ENCODE results near the gene PEX7. TPM values are rescaled to one million over a fixed set of nuclear protein-coding genes. Genes with fewer than 3 reads are reported as not detected.
"Not testable (repeated sequence)": the region's sequence is repeated elsewhere in the genome, so short reads cannot be mapped to it uniquely, and the experiment has no call there.

Gene PEX7
- total RNA-seq, 2 donors from 2014 or later: 3.4 to 5.7 TPM

- H3K4me1 Mint-ChIP-seq: no peaks in the 10 kb centered on the region
- H3K4me3 Mint-ChIP-seq: no peak overlapping the region
- no peaks in the 10 kb centered on the region for H3K36me3 Mint-ChIP-seq (ENCODE audit: low read depth)
- no peak overlapping the region for H3K27ac Mint-ChIP-seq
- no peak for ATAC-seq (replicated peaks)
- H3K9me3 Mint-ChIP-seq: no peaks in the 10 kb centered on the region
- peaks cover 13% of the 10 kb centered on the region for H3K27me3 Mint-ChIP-seq
Observed at GRCh38 chr6:136955123-136955522, 132.7 kb downstream of the PEX7 start.

GRCh38 chr6:136956590-136957544 lies 134.5 kb downstream of the PEX7 start:
- no peaks in the 10 kb centered on the region for H3K4me1 Mint-ChIP-seq
- H3K4me3 Mint-ChIP-seq: no peak overlapping the region
- H3K36me3 Mint-ChIP-seq (ENCODE audit: low read depth): no peaks in the 10 kb centered on the region
- no peak for ATAC-seq (replicated peaks)
- no peak overlapping the region for H3K27ac Mint-ChIP-seq
- no peaks in the 10 kb centered on the region for H3K9me3 Mint-ChIP-seq
- H3K27me3 Mint-ChIP-seq: peaks cover 16% of the 10 kb centered on the region

- peaks cover 18% of the 10 kb centered on the region for H3K27me3 Mint-ChIP-seq
- H3K4me3 Mint-ChIP-seq: no peak overlapping the region
- H3K4me1 Mint-ChIP-seq: no peaks in the 10 kb centered on the region
- H3K36me3 Mint-ChIP-seq (ENCODE audit: low read depth): no peaks in the 10 kb centered on the region
- H3K27ac Mint-ChIP-seq: no peak overlapping the region
- no peaks in the 10 kb centered on the region for H3K9me3 Mint-ChIP-seq
- ATAC-seq (replicated peaks): no peak
Observed at GRCh38 chr6:136958168-136958567, 135.8 kb downstream of the PEX7 start.

GRCh38 chr6:136959471-136959891 lies 137.1 kb downstream of the PEX7 start:
- H3K9me3 Mint-ChIP-seq: no peaks in the 10 kb centered on the region
- ATAC-seq (replicated peaks): no peak
- no peak overlapping the region for H3K27ac Mint-ChIP-seq
- H3K4me1 Mint-ChIP-seq: no peaks in the 10 kb centered on the region
- no peak overlapping the region for H3K4me3 Mint-ChIP-seq
- H3K36me3 Mint-ChIP-seq (ENCODE audit: low read depth): no peaks in the 10 kb centered on the region
- peaks cover 18% of the 10 kb centered on the region for H3K27me3 Mint-ChIP-seq

- not testable (repeated sequence) for H3K36me3 Mint-ChIP-seq (ENCODE audit: low read depth); ATAC-seq (replicated peaks); H3K27ac Mint-ChIP-seq; H3K4me1 Mint-ChIP-seq; H3K4me3 Mint-ChIP-seq; H3K9me3 Mint-ChIP-seq
- H3K27me3 Mint-ChIP-seq: peaks cover 17% of the 10 kb centered on the region
Observed at GRCh38 chr6:136959935-136960334, 137.5 kb downstream of the PEX7 start.

- Mint-ChIP-seq H3K27me3 (peaks cover 13% of the 10 kb centered on the region), H3K4me1 (no peaks in the 10 kb centered on the region), H3K9me3 (no peaks in the 10 kb centered on the region), H3K4me3 (no peak overlapping the region), H3K36me3 (ENCODE audit: low read depth) (no peaks in the 10 kb centered on the region), H3K27ac (no peak overlapping the region)
- ATAC-seq (replicated peaks): no peak
Observed at GRCh38 chr6:136960781-136961180, 138.4 kb downstream of the PEX7 start.

- no peak for ATAC-seq (replicated peaks)
- Mint-ChIP-seq H3K4me1 (no peaks in the 10 kb centered on the region), H3K9me3 (no peaks in the 10 kb centered on the region), H3K27ac (no peak overlapping the region), H3K27me3 (peaks cover 13% of the 10 kb centered on the region), H3K36me3 (ENCODE audit: low read depth) (no peaks in the 10 kb centered on the region), H3K4me3 (no peak overlapping the region)
Observed at GRCh38 chr6:136961848-136962247, 139.5 kb downstream of the PEX7 start.

- Mint-ChIP-seq H3K4me1 (no peaks in the 10 kb centered on the region), H3K27me3 (peaks cover 14% of the 10 kb centered on the region), H3K36me3 (ENCODE audit: low read depth) (no peaks in the 10 kb centered on the region), H3K27ac (no peak overlapping the region), H3K4me3 (no peak overlapping the region), H3K9me3 (no peaks in the 10 kb centered on the region)
- ATAC-seq (replicated peaks): no peak
Observed at GRCh38 chr6:136962661-136963060, 140.3 kb downstream of the PEX7 start.

GRCh38 chr6:136963259-136963658 lies 140.9 kb downstream of the PEX7 start:
- Mint-ChIP-seq H3K36me3 (ENCODE audit: low read depth) (no peaks in the 10 kb centered on the region), H3K4me1 (no peaks in the 10 kb centered on the region), H3K27me3 (peaks cover 16% of the 10 kb centered on the region)

More at GRCh38 chr6:136963259-136963658, 140.9 kb downstream of the PEX7 start:
- ATAC-seq (replicated peaks): no peak
- Mint-ChIP-seq H3K9me3 (no peaks in the 10 kb centered on the region), H3K4me3 (no peak overlapping the region), H3K27ac (no peak overlapping the region)

Other genes starting within 250 kb of the PEX7 start
- gene MAP3K5, start 30.1 kb upstream of the PEX7 start, total RNA-seq: 10 to 100 TPM; 13.8 to 20.1 TPM
- 1 to 10 TPM in 1 of 2 donors, not detected in 1; 1.9 TPM for gene SLC35D3, start 99.7 kb downstream of the PEX7 start, total RNA-seq
- under 1 TPM in 1 of 2 donors, not detected in 1; 0.06 TPM for gene IL20RA, start 222.4 kb downstream of the PEX7 start, total RNA-seq

Data from activated T-helper 17 cell treated with anti-CD3 and anti-CD28 coated beads, Interleukin-2, amount 50 U/mL, for 72 hours (primary cell).